DOHH2 (cell line): ENCODE measurements around the gene VPS72.
"Not testable (repeated sequence)": the region's sequence is repeated elsewhere in the genome, so short reads cannot be mapped to it uniquely, and the experiment has no call there.

Experiments
- H3F3A ChIP-seq: fragments of 200-600 bp; sonication (generic), shearing (Covaris generic); 2 replicates; pipeline ENCODE4 v1.6.0; 2016; ENCODE audit warnings: antibody characterized with exemption, mild to moderate bottlenecking; ENCODE audit not compliant: control insufficient read depth, insufficient read depth
- H3K27ac ChIP-seq: fragments of 200-600 bp; sonication (generic); 2 replicates; pipeline ENCODE4 v1.5.1; 2014; ENCODE audit warnings: low read depth, mild to moderate bottlenecking, low read length, moderate library complexity
- H3K27me3 ChIP-seq: fragments of 200-600 bp; sonication (generic); 2 replicates; pipeline ENCODE4 v1.6.1; 2014; ENCODE audit warnings: mild to moderate bottlenecking, low read length, mixed read lengths; ENCODE audit not compliant: control insufficient read depth
- H3K36me3 ChIP-seq: fragments of 200-600 bp; sonication (generic); 2 replicates; pipeline ENCODE4 v1.6.1; 2014; ENCODE audit warnings: mild to moderate bottlenecking, low read length, moderate library complexity, mixed read lengths; ENCODE audit not compliant: control insufficient read depth
- H3K4me1 ChIP-seq: fragments of 200-600 bp; sonication (generic); 2 replicates; pipeline ENCODE4 v1.6.1; 2014; ENCODE audit warnings: mild to moderate bottlenecking, low read length, mixed read lengths; ENCODE audit not compliant: control insufficient read depth
- H3K4me2 ChIP-seq: fragments of 200-600 bp; sonication (generic); 2 replicates; pipeline ENCODE4 v1.6.0; 2014; ENCODE audit warnings: mild to moderate bottlenecking, low read length, moderate library complexity
- H3K4me3 ChIP-seq: fragments of 200-600 bp; sonication (generic); 2 replicates; pipeline ENCODE4 v1.5.1; 2014; ENCODE audit warnings: mild to moderate bottlenecking, low read length, mixed read lengths
- H3K79me2 ChIP-seq: fragments of 200-600 bp; sonication (generic); 2 replicates; pipeline ENCODE4 v1.6.1; 2014; ENCODE audit warnings: mild to moderate bottlenecking, low read length, mixed read lengths; ENCODE audit not compliant: control insufficient read depth
- H3K9me2 ChIP-seq: fragments of 200-600 bp; sonication (generic); replicated peaks from 2 replicates; pipeline ENCODE4 v1.6.1; 2014; ENCODE audit warnings: mild to moderate bottlenecking, low read length, mixed read lengths; ENCODE audit not compliant: control insufficient read depth
- H3K9me3 ChIP-seq: fragments of 200-600 bp; sonication (generic); 2 replicates; pipeline ENCODE4 v1.6.1; 2014; ENCODE audit warnings: antibody characterized with exemption, low read length, mixed read lengths; ENCODE audit not compliant: control insufficient read depth, insufficient read depth
- H4K20me1 ChIP-seq: fragments of 200-600 bp; sonication (generic); 2 replicates; pipeline ENCODE4 v1.6.0; 2014; ENCODE audit warnings: low read depth, mild to moderate bottlenecking, antibody characterized with exemption, low read length, moderate library complexity; ENCODE audit not compliant: control insufficient read depth, insufficient read depth
- CTCF ChIP-seq: fragments of 200-600 bp; sonication (generic); IDR thresholded peaks from one replicate; pipeline ENCODE4 v1.5.1; 2014; ENCODE audit warnings: antibody characterized with exemption, mild to moderate bottlenecking, low read depth, low read length; ENCODE audit not compliant: poor library complexity, severe bottlenecking
- EZH2phosphoT487 ChIP-seq: fragments of 200-600 bp; sonication (generic); IDR thresholded peaks from 2 replicates; pipeline ENCODE4 v1.6.1; 2017; ENCODE audit warnings: borderline replicate concordance, mild to moderate bottlenecking, antibody characterized with exemption, low read length, moderate library complexity, mixed read lengths

The VPS72 gene

GRCh38 chr1:151211972-151212705 lies 22.1 kb upstream of the VPS72 start:
- Histone ChIP-seq H3K4me2 (no peak overlapping the region), H3K9me3 (no peaks in the 10 kb centered on the region), H3K9me2 (no peaks in the 10 kb centered on the region), H3F3A (peaks cover 3% of the 10 kb centered on the region; the same call in 1 of the 2 replicates), H4K20me1 (0 out of 2 replicates have a peak, but pooled peaks cover 3% of the 10 kb centered on the region), H3K4me3 (no peak overlapping the region), H3K4me1 (no peaks in the 10 kb centered on the region), H3K27me3 (no peaks in the 10 kb centered on the region), H3K36me3 (peaks cover 66% of the 10 kb centered on the region), H3K27ac (no peak overlapping the region), H3K79me2 (peaks cover 97% of the 10 kb centered on the region)
- TF ChIP-seq CTCF, result no peak
- TF ChIP-seq EZH2phosphoT487, result no peak

GRCh38 chr1:151210830-151211229 lies 20.8 kb upstream of the VPS72 start:
- H3K9me2 ChIP-seq, result no peaks in the 10 kb centered on the region
- H3K27ac ChIP-seq, result no peak overlapping the region
- peaks cover 3% of the 10 kb centered on the region; the same call in 1 of the 2 replicates for H3F3A ChIP-seq
- peaks cover 69% of the 10 kb centered on the region for H3K36me3 ChIP-seq
- no peaks in the 10 kb centered on the region for H3K9me3 ChIP-seq
- 0 out of 2 replicates have a peak, but pooled peaks cover 3% of the 10 kb centered on the region for H4K20me1 ChIP-seq
- H3K4me1 ChIP-seq, result no peaks in the 10 kb centered on the region
- H3K4me2 ChIP-seq, result no peak overlapping the region
- no peak for TF ChIP-seq CTCF
- no peak for TF ChIP-seq EZH2phosphoT487
- H3K4me3 ChIP-seq, result no peak overlapping the region
- H3K27me3 ChIP-seq, result no peaks in the 10 kb centered on the region
- peaks cover 97% of the 10 kb centered on the region for H3K79me2 ChIP-seq

- H3K9me3 ChIP-seq, H3K27me3 ChIP-seq, H4K20me1 ChIP-seq, H3K4me3 ChIP-seq, H3K27ac ChIP-seq, H3K4me1 ChIP-seq, H3K4me2 ChIP-seq, H3F3A ChIP-seq, H3K9me2 ChIP-seq: not testable (repeated sequence)
- Histone ChIP-seq H3K79me2 (peaks cover 98% of the 10 kb centered on the region), H3K36me3 (peaks cover 75% of the 10 kb centered on the region)
Observed at GRCh38 chr1:151205381-151205965, 15.5 kb upstream of the VPS72 start.

GRCh38 chr1:151199873-151200581 lies 10.0 kb upstream of the VPS72 start:
- Histone ChIP-seq H3K27ac (no peak overlapping the region), H3F3A (peaks cover 2% of the 10 kb centered on the region; the same call in 1 of the 2 replicates)

More at GRCh38 chr1:151199873-151200581, 10.0 kb upstream of the VPS72 start:
- Histone ChIP-seq H3K9me3 (no peaks in the 10 kb centered on the region), H3K79me2 (peaks cover 73% of the 10 kb centered on the region), H4K20me1 (peaks cover 5% of the 10 kb centered on the region; the same call in 1 of the 2 replicates), H3K4me1 (peaks cover 26% of the 10 kb centered on the region), H3K4me2 (peak overlapping the region; percentile 87), H3K9me2 (no peaks in the 10 kb centered on the region), H3K36me3 (peaks cover 45% of the 10 kb centered on the region), H3K27me3 (no peaks in the 10 kb centered on the region), H3K4me3 (peak overlapping the region; percentile 99)
- TF ChIP-seq EZH2phosphoT487 (no peak), CTCF (no peak)
